Measurements from ENCODE around the gene RNF11. TPM values are rescaled to one million over a fixed set of nuclear protein-coding genes. Genes with fewer than 3 reads are reported as not detected.

The RNF11 gene
- total RNA-seq, 1 experiment from 2014 or later = 55.8 TPM

- Histone ChIP-seq H3K9ac (ENCODE audit: extremely low read depth, insufficient read length, low read length) (no peak overlapping the region), H3K27ac (ENCODE audit: insufficient read length, low read depth, low read length) (no peak overlapping the region), H2BK5ac (ENCODE audit: insufficient read length, low read length) (no peak overlapping the region), H2BK15ac (ENCODE audit: low read depth, low read length) (no peak overlapping the region), H3K18ac (ENCODE audit: insufficient read length, low read depth, low read length) (no peak overlapping the region), H3K27me3 (ENCODE audit: insufficient read depth, low read length) (no peaks in the 10 kb centered on the region), H3T11ph (ENCODE audit: low read length) (no peak overlapping the region), H2BK120ac (ENCODE audit: low read depth, low read length, poor library complexity, severe bottlenecking) (no peak overlapping the region), H3K4me1 (ENCODE audit: insufficient read depth, low read length) (no peaks in the 10 kb centered on the region), H3K4me2 (ENCODE audit: insufficient read depth, insufficient read length, low read length) (no peak overlapping the region), H4K91ac (ENCODE audit: insufficient read length, low read depth, low read length) (no peak overlapping the region), H3K79me1 (ENCODE audit: insufficient read depth, low read depth, low read length, poor library complexity, severe bottlenecking) (no peaks in the 10 kb centered on the region), H3K9me3 (ENCODE audit: control insufficient read depth, low read depth, low read length) (no peaks in the 10 kb centered on the region), H2AK5ac (ENCODE audit: insufficient read length, low read length) (no peak overlapping the region), H3K14ac (ENCODE audit: insufficient read depth, low read length) (no peak overlapping the region), H2BK12ac (ENCODE audit: insufficient read length, low read depth, low read length) (no peak overlapping the region), H4K20me1 (ENCODE audit: control insufficient read depth, insufficient read depth, insufficient read length) (no peaks in the 10 kb centered on the region), H2BK20ac (ENCODE audit: low read depth, low read length, poor library complexity, severe bottlenecking) (no peak overlapping the region), H4K8ac (replicated peaks; ENCODE audit: insufficient read length, low read depth, low read length) (no peak overlapping the region), H4K5ac (ENCODE audit: insufficient read length, low read depth, low read length) (no peak overlapping the region), H3K23me2 (ENCODE audit: insufficient read length, low read depth, low read length, poor library complexity, severe bottlenecking) (no peaks in the 10 kb centered on the region), H3K56ac (ENCODE audit: insufficient read length, low read depth, low read length) (no peak overlapping the region), H3K79me2 (ENCODE audit: insufficient read depth, low read length) (no peaks in the 10 kb centered on the region), H2AFZ (ENCODE audit: low read length) (no peak overlapping the region), H3K23ac (ENCODE audit: insufficient read length, low read depth, low read length) (no peak overlapping the region), H3K4ac (ENCODE audit: low read depth, low read length) (no peak overlapping the region)
- no peak for DNase-seq
- Mint-ChIP-seq H3K27me3 (ENCODE audit: low read depth) (no peaks in the 10 kb centered on the region; the same call in 1 of the 2 replicates), H3K27ac (no peak overlapping the region), H3K9me3 (no peaks in the 10 kb centered on the region), H3K36me3 (ENCODE audit: insufficient read depth in 1 of 3, low read depth in 3 of 3) (no peaks in the 10 kb centered on the region), H3K4me3 (no peak overlapping the region), H3K4me1 (no peaks in the 10 kb centered on the region)
- TF ChIP-seq, protein P1, sequence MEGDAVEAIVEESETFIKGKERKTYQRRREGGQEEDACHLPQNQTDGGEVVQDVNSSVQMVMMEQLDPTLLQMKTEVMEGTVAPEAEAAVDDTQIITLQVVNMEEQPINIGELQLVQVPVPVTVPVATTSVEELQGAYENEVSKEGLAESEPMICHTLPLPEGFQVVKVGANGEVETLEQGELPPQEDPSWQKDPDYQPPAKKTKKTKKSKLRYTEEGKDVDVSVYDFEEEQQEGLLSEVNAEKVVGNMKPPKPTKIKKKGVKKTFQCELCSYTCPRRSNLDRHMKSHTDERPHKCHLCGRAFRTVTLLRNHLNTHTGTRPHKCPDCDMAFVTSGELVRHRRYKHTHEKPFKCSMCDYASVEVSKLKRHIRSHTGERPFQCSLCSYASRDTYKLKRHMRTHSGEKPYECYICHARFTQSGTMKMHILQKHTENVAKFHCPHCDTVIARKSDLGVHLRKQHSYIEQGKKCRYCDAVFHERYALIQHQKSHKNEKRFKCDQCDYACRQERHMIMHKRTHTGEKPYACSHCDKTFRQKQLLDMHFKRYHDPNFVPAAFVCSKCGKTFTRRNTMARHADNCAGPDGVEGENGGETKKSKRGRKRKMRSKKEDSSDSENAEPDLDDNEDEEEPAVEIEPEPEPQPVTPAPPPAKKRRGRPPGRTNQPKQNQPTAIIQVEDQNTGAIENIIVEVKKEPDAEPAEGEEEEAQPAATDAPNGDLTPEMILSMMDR (conservative IDR thresholded peaks at IDR 0.05) = no peak
- WGBS (ENCODE audit: extremely low coverage, insufficient read length, low lambda C conversion rate) = no CpG with 5 or more reads among the region's 3 CpGs
Measured at GRCh38 chr1:51210055-51210454, 26.0 kb upstream of the RNF11 start.

Data from H9 (cell line).